ENCODE results near the gene SYNE4. TPM values are rescaled to one million over a fixed set of nuclear protein-coding genes. Genes with fewer than 3 reads are reported as not detected.

Gene SYNE4
- total and polyA plus RNA-seq, 2 of the 13 experiments (the other 11 are each of a cell fraction or from before 2014, with no cell fraction given), result 13.7 to 23.0 TPM

DNA sequence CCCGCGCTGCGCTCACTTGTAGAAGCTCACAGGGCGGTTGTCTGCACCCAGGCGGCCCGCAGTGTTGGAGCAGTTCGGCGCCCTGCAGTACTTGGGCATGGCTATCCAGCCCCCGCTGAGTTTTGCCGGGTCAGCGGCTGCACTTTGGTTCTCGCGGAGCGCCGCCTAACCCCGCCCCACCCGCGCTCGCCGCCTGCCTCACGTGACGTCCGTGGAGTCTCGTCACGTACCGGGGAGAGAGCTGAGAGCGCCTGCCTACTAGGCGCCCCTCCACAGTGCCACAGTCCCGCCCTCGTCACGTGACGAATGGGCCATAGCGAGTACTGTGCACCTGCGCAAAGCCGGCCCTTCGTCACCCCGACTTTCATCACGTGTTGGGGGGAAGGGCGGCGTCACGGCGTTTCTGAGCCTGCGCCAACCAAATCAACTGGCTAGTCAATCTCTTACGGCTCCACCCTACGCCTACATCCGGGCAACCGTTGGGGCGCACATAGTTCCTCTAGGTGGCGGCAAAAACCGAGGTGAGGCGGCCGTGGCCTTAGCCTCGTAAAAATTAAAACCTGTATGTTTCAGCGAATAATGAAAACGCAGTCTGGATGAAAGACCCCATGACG, 45.6 kb upstream of the SYNE4 start, which contains the start of gene THAP8 (continued):
- TF ChIP-seq ZNF792 (CRISPR knock-in tag; IDR thresholded peaks at IDR 0.05), result peak; percentile 60; the same call in 1 of the 2 replicates
- TF ChIP-seq ZNF709 (CRISPR knock-in tag; IDR thresholded peaks at IDR 0.05), result peak; percentile 79; the same call in 1 of the 2 replicates
- 0 out of 2 replicates have a peak, but pooled peaks have one; percentile 68 for TF ChIP-seq FOXC1 (CRISPR knock-in tag; IDR thresholded peaks at IDR 0.05; ENCODE audit: borderline replicate concordance)
- TF ChIP-seq HDAC1 (CRISPR knock-in tag; IDR thresholded peaks at IDR 0.05), result no peak; the same call in 1 of the 2 replicates
- TF ChIP-seq ZNF10 (CRISPR knock-in tag; IDR thresholded peaks at IDR 0.05; ENCODE audit: borderline replicate concordance, low read depth), result no peak
- no peak for TF ChIP-seq CENPX (CRISPR knock-in tag; IDR thresholded peaks at IDR 0.05)
- TF ChIP-seq SNAPC2 (CRISPR knock-in tag; IDR thresholded peaks at IDR 0.05), result peak; percentile 80; the same call in 1 of the 2 replicates
- peak; percentile 43 for TF ChIP-seq ZFP1 (CRISPR knock-in tag; IDR thresholded peaks at IDR 0.05)
- TF ChIP-seq, protein P1, sequence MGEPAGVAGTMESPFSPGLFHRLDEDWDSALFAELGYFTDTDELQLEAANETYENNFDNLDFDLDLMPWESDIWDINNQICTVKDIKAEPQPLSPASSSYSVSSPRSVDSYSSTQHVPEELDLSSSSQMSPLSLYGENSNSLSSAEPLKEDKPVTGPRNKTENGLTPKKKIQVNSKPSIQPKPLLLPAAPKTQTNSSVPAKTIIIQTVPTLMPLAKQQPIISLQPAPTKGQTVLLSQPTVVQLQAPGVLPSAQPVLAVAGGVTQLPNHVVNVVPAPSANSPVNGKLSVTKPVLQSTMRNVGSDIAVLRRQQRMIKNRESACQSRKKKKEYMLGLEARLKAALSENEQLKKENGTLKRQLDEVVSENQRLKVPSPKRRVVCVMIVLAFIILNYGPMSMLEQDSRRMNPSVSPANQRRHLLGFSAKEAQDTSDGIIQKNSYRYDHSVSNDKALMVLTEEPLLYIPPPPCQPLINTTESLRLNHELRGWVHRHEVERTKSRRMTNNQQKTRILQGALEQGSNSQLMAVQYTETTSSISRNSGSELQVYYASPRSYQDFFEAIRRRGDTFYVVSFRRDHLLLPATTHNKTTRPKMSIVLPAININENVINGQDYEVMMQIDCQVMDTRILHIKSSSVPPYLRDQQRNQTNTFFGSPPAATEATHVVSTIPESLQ (CRISPR knock-in tag; conservative IDR thresholded peaks at IDR 0.05), result no peak
- TF ChIP-seq SRSF4 (IDR thresholded peaks at IDR 0.05; ENCODE audit: low read depth, low read length, poor library complexity, severe bottlenecking), result no peak
- TF ChIP-seq MTF1 (CRISPR knock-in tag; IDR thresholded peaks at IDR 0.05), result no peak
- TF ChIP-seq, protein P2, sequence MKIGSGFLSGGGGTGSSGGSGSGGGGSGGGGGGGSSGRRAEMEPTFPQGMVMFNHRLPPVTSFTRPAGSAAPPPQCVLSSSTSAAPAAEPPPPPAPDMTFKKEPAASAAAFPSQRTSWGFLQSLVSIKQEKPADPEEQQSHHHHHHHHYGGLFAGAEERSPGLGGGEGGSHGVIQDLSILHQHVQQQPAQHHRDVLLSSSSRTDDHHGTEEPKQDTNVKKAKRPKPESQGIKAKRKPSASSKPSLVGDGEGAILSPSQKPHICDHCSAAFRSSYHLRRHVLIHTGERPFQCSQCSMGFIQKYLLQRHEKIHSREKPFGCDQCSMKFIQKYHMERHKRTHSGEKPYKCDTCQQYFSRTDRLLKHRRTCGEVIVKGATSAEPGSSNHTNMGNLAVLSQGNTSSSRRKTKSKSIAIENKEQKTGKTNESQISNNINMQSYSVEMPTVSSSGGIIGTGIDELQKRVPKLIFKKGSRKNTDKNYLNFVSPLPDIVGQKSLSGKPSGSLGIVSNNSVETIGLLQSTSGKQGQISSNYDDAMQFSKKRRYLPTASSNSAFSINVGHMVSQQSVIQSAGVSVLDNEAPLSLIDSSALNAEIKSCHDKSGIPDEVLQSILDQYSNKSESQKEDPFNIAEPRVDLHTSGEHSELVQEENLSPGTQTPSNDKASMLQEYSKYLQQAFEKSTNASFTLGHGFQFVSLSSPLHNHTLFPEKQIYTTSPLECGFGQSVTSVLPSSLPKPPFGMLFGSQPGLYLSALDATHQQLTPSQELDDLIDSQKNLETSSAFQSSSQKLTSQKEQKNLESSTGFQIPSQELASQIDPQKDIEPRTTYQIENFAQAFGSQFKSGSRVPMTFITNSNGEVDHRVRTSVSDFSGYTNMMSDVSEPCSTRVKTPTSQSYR (CRISPR knock-in tag; IDR thresholded peaks at IDR 0.05; ENCODE audit: borderline replicate concordance), result peak; percentile 99
- TF ChIP-seq, protein P3, sequence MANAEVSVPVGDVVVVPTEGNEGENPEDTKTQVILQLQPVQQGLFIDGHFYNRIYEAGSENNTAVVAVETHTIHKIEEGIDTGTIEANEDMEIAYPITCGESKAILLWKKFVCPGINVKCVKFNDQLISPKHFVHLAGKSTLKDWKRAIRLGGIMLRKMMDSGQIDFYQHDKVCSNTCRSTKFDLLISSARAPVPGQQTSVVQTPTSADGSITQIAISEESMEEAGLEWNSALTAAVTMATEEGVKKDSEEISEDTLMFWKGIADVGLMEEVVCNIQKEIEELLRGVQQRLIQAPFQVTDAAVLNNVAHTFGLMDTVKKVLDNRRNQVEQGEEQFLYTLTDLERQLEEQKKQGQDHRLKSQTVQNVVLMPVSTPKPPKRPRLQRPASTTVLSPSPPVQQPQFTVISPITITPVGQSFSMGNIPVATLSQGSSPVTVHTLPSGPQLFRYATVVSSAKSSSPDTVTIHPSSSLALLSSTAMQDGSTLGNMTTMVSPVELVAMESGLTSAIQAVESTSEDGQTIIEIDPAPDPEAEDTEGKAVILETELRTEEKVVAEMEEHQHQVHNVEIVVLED (CRISPR knock-in tag; IDR thresholded peaks at IDR 0.05; ENCODE audit: borderline replicate concordance), result peak; percentile 89
- TF ChIP-seq MLLT10 (CRISPR knock-in tag; IDR thresholded peaks at IDR 0.05), result no peak
- peak; percentile 84 for TF ChIP-seq ATF7-NPFF (CRISPR knock-in tag; IDR thresholded peaks at IDR 0.05; ENCODE audit: low read depth)
- TF ChIP-seq, protein P4, sequence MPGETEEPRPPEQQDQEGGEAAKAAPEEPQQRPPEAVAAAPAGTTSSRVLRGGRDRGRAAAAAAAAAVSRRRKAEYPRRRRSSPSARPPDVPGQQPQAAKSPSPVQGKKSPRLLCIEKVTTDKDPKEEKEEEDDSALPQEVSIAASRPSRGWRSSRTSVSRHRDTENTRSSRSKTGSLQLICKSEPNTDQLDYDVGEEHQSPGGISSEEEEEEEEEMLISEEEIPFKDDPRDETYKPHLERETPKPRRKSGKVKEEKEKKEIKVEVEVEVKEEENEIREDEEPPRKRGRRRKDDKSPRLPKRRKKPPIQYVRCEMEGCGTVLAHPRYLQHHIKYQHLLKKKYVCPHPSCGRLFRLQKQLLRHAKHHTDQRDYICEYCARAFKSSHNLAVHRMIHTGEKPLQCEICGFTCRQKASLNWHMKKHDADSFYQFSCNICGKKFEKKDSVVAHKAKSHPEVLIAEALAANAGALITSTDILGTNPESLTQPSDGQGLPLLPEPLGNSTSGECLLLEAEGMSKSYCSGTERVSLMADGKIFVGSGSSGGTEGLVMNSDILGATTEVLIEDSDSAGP (CRISPR knock-in tag; IDR thresholded peaks at IDR 0.05; ENCODE audit: borderline replicate concordance), result peak; percentile 85
- peak; percentile 63 for TF ChIP-seq TEAD3 (CRISPR knock-in tag; optimal IDR thresholded peaks at IDR 0.05; ENCODE audit: borderline replicate concordance)
- TF ChIP-seq, protein P5, sequence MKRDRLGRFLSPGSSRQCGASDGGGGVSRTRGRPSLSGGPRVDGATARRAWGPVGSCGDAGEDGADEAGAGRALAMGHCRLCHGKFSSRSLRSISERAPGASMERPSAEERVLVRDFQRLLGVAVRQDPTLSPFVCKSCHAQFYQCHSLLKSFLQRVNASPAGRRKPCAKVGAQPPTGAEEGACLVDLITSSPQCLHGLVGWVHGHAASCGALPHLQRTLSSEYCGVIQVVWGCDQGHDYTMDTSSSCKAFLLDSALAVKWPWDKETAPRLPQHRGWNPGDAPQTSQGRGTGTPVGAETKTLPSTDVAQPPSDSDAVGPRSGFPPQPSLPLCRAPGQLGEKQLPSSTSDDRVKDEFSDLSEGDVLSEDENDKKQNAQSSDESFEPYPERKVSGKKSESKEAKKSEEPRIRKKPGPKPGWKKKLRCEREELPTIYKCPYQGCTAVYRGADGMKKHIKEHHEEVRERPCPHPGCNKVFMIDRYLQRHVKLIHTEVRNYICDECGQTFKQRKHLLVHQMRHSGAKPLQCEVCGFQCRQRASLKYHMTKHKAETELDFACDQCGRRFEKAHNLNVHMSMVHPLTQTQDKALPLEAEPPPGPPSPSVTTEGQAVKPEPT (CRISPR knock-in tag; IDR thresholded peaks at IDR 0.05; ENCODE audit: low read depth), result no peak
- peak; percentile 13 for TF ChIP-seq IKZF4 (CRISPR knock-in tag; IDR thresholded peaks at IDR 0.05; ENCODE audit: borderline replicate concordance, low read depth, not compliant biosample characterization)

All from HepG2 (cell line).